ENCODE results near the gene GRHPR.
"Not testable (repeated sequence)": the region's sequence is repeated elsewhere in the genome, so short reads cannot be mapped to it uniquely, and the experiment has no call there.

- TF ChIP-seq EZH2 (IDR thresholded peaks at IDR 0.05; ENCODE audit: insufficient read depth, low read length); CTCF (IDR thresholded peaks at IDR 0.05; ENCODE audit: insufficient read depth, low read depth, low read length): not testable (repeated sequence)
Observed at GRCh38 chr9:37473982-37474381, 51.5 kb downstream of the GRHPR start.

All from astrocyte (in vitro differentiated cells and primary cell).